ENCODE results near the gene GRIK1.

DNA sequence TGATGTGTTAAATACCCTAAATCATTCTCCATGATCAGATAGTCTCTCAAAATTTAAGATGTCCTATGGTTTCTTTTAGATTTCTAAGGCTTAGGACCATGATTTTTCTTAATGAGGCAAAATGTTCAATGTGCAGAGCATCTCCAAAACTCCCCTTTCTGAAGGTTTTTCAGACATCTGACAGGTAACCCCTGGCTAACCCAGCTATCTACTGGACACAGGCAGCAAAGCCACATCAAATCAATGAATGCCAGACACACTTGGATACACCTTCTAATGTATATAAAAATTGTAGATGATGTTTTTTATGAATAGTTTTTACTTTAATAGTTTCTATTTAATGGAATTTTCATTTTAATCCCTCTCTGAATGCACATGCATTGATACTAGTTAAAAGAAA lies 285.6 kb downstream of the GRIK1 start:
- TF ChIP-seq, protein P1, sequence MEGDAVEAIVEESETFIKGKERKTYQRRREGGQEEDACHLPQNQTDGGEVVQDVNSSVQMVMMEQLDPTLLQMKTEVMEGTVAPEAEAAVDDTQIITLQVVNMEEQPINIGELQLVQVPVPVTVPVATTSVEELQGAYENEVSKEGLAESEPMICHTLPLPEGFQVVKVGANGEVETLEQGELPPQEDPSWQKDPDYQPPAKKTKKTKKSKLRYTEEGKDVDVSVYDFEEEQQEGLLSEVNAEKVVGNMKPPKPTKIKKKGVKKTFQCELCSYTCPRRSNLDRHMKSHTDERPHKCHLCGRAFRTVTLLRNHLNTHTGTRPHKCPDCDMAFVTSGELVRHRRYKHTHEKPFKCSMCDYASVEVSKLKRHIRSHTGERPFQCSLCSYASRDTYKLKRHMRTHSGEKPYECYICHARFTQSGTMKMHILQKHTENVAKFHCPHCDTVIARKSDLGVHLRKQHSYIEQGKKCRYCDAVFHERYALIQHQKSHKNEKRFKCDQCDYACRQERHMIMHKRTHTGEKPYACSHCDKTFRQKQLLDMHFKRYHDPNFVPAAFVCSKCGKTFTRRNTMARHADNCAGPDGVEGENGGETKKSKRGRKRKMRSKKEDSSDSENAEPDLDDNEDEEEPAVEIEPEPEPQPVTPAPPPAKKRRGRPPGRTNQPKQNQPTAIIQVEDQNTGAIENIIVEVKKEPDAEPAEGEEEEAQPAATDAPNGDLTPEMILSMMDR (IDR thresholded peaks at IDR 0.05) = no peak
- TF ChIP-seq POLR2AphosphoS5 (IDR thresholded peaks at IDR 0.05) (no peak), POLR2A (IDR thresholded peaks at IDR 0.05) (no peak), EP300 (IDR thresholded peaks at IDR 0.05; ENCODE audit: low read depth) (no peak)
